ENCODE results near the gene PALLD.
"Not testable (repeated sequence)": the region's sequence is repeated elsewhere in the genome, so short reads cannot be mapped to it uniquely, and the experiment has no call there.

Gene PALLD

GRCh38 chr4:168713253-168713652, 216.4 kb downstream of the PALLD start:
- DNase-seq = no peak

GRCh38 chr4:168715896-168716295, 219.0 kb downstream of the PALLD start:
- no peak for DNase-seq

- no peak for DNase-seq
Measured at GRCh38 chr4:168716406-168717129, 219.7 kb downstream of the PALLD start.

GRCh38 chr4:168717847-168718246, 221.0 kb downstream of the PALLD start:
- no peak for DNase-seq

GRCh38 chr4:168719725-168720124, 222.9 kb downstream of the PALLD start:
- DNase-seq = no peak

GRCh38 chr4:168720396-168720900, 223.6 kb downstream of the PALLD start:
- no peak for DNase-seq

- DNase-seq = no peak
Measured at GRCh38 chr4:168722391-168722790, 225.5 kb downstream of the PALLD start.

- DNase-seq = no peak
Measured at GRCh38 chr4:168723020-168723419, 226.2 kb downstream of the PALLD start.

GRCh38 chr4:168723569-168723968, 226.7 kb downstream of the PALLD start:
- no peak for DNase-seq

- no peak for DNase-seq
Measured at GRCh38 chr4:168724243-168724642, 227.4 kb downstream of the PALLD start.

- DNase-seq = no peak
Measured at GRCh38 chr4:168724686-168725411, 228.0 kb downstream of the PALLD start.

GRCh38 chr4:168725930-168726329, 229.1 kb downstream of the PALLD start:
- no peak for DNase-seq

- not testable (repeated sequence) for DNase-seq
Measured at GRCh38 chr4:168727181-168727580, 230.3 kb downstream of the PALLD start.

GRCh38 chr4:168731006-168731636, 234.3 kb downstream of the PALLD start:
- DNase-seq = no peak

- DNase-seq = no peak
Measured at GRCh38 chr4:168731706-168732414, 235.0 kb downstream of the PALLD start.

- DNase-seq = no peak
Measured at GRCh38 chr4:168732714-168733113, 235.9 kb downstream of the PALLD start.

- DNase-seq = no peak
Measured at GRCh38 chr4:168734703-168735678, 238.1 kb downstream of the PALLD start.

- no peak for DNase-seq
Measured at GRCh38 chr4:168735735-168736134, 238.9 kb downstream of the PALLD start.

- DNase-seq = no peak
Measured at GRCh38 chr4:168736860-168737805, 240.3 kb downstream of the PALLD start.

GRCh38 chr4:168737806-168738172, 240.9 kb downstream of the PALLD start:
- DNase-seq = no peak

GRCh38 chr4:168739886-168740285, 243.0 kb downstream of the PALLD start:
- no peak for DNase-seq

Measured in stimulated activated CD4-positive, alpha-beta T cell treated with anti-CD3 and anti-CD28 coated beads, Interleukin-4, amount 100 ng/mL, for 1 hour (primary cell).